Measurements from ENCODE around the gene DAAM2. TPM values are rescaled to one million over a fixed set of nuclear protein-coding genes. Genes with fewer than 3 reads are reported as not detected.

DAAM2 gene
- total RNA-seq, 6 experiments from 2014 or later: 2.2 to 9.0 (median 8.0) TPM

- Mint-ChIP-seq H3K4me1 (ENCODE audit: low read depth) (peaks cover 51% of the 10 kb centered on the region), H3K36me3 (ENCODE audit: low read depth) (no peaks in the 10 kb centered on the region), H3K27ac (peak overlapping the region; percentile 50), H3K9me3 (no peaks in the 10 kb centered on the region; the same call in 1 of the 2 replicates), H3K27me3 (ENCODE audit: insufficient read depth) (peaks cover 1% of the 10 kb centered on the region), H3K4me3 (peak overlapping the region; percentile 49; the same call in 1 of the 2 replicates)
- DNase-seq: no peak
- TF ChIP-seq CTCF (IDR thresholded peaks at IDR 0.05): no peak
Observed at GRCh38 chr6:39812496-39812852, 20.3 kb downstream of the DAAM2 start.

GRCh38 chr6:39812853-39813533 lies 20.8 kb downstream of the DAAM2 start:
- DNase-seq: peak; percentile 38
- Mint-ChIP-seq H3K4me3 (peak overlapping the region; percentile 49; the same call in 1 of the 2 replicates), H3K27ac (peak overlapping the region; percentile 50), H3K27me3 (ENCODE audit: insufficient read depth) (peaks cover 1% of the 10 kb centered on the region), H3K9me3 (no peaks in the 10 kb centered on the region; the same call in 1 of the 2 replicates), H3K4me1 (ENCODE audit: low read depth) (peaks cover 51% of the 10 kb centered on the region), H3K36me3 (ENCODE audit: low read depth) (no peaks in the 10 kb centered on the region)
- peak; percentile 38; the same call in 1 of the 2 replicates for TF ChIP-seq CTCF (IDR thresholded peaks at IDR 0.05)

GRCh38 chr6:39814236-39814635 lies 22.1 kb downstream of the DAAM2 start:
- peaks cover 54% of the 10 kb centered on the region for H3K4me1 Mint-ChIP-seq (ENCODE audit: low read depth)
- H3K27ac Mint-ChIP-seq: no peak overlapping the region
- H3K36me3 Mint-ChIP-seq (ENCODE audit: low read depth): no peaks in the 10 kb centered on the region
- no peak overlapping the region for H3K4me3 Mint-ChIP-seq
- H3K27me3 Mint-ChIP-seq (ENCODE audit: insufficient read depth): peaks cover 1% of the 10 kb centered on the region
- DNase-seq: no peak
- no peak for TF ChIP-seq CTCF (IDR thresholded peaks at IDR 0.05)
- H3K9me3 Mint-ChIP-seq: no peaks in the 10 kb centered on the region

GRCh38 chr6:39815356-39815755 lies 23.2 kb downstream of the DAAM2 start:
- H3K27me3 Mint-ChIP-seq (ENCODE audit: insufficient read depth): peaks cover 1% of the 10 kb centered on the region
- H3K27ac Mint-ChIP-seq: no peak overlapping the region
- DNase-seq: no peak
- no peaks in the 10 kb centered on the region for H3K36me3 Mint-ChIP-seq (ENCODE audit: low read depth)
- TF ChIP-seq CTCF (IDR thresholded peaks at IDR 0.05): no peak
- H3K9me3 Mint-ChIP-seq: no peaks in the 10 kb centered on the region
- H3K4me1 Mint-ChIP-seq (ENCODE audit: low read depth): peaks cover 59% of the 10 kb centered on the region
- no peak overlapping the region for H3K4me3 Mint-ChIP-seq

GRCh38 chr6:39816747-39817146 lies 24.6 kb downstream of the DAAM2 start:
- peaks cover 54% of the 10 kb centered on the region for H3K4me1 Mint-ChIP-seq (ENCODE audit: low read depth)
- no peaks in the 10 kb centered on the region; the same call in 1 of the 2 replicates for H3K27me3 Mint-ChIP-seq (ENCODE audit: insufficient read depth)
- H3K9me3 Mint-ChIP-seq: no peaks in the 10 kb centered on the region
- DNase-seq: no peak
- no peaks in the 10 kb centered on the region for H3K36me3 Mint-ChIP-seq (ENCODE audit: low read depth)
- H3K27ac Mint-ChIP-seq: no peak overlapping the region
- no peak overlapping the region for H3K4me3 Mint-ChIP-seq
- TF ChIP-seq CTCF (IDR thresholded peaks at IDR 0.05): no peak
